ENCODE measurements around the gene CARD11. TPM values are rescaled to one million over a fixed set of nuclear protein-coding genes. Genes with fewer than 3 reads are reported as not detected.

CARD11 gene
- total RNA-seq, 1 experiment from 2014 or later = 0.82 TPM

DNA sequence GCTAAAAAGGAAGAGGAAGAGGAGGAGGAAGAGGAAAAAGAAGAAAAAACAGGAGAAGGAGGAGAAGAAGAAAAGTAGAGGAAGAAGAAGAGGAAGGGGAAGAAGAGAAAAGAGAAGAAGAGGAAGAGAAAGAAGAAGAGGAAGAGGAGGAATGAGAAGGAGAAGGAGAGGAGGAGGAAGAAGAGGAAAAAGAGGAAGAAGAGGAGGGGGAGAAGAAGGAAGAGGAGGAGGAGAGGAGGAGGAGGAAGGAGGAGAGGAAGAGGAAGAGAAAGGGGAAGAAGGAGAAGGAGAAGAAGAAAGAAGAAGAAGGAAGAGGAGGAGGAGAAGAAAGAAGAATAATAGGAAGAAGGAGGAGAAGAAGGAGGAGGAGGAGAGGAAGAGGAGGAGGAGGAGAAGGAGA, 103.2 kb downstream of the CARD11 start:
- Histone ChIP-seq H3K4me1 (ENCODE audit: control insufficient read depth, insufficient read depth, low read length) (no peaks in the 10 kb centered on the region), H3K9me3 (ENCODE audit: control insufficient read depth, insufficient read depth, low read depth, low read length) (no peaks in the 10 kb centered on the region), H3K27me3 (ENCODE audit: control insufficient read depth, insufficient read depth, low read length) (peaks cover 26% of the 10 kb centered on the region), H3K4me3 (ENCODE audit: low read depth in 2 of 2, low read length in 2 of 2) (no peak overlapping the region), H3K36me3 (ENCODE audit: control insufficient read depth, insufficient read depth, low read length) (no peaks in the 10 kb centered on the region), H3K27ac (ENCODE audit: low read length) (no peak overlapping the region)
- POLR2A ChIA-PET = no interaction called here
- in situ Hi-C loops (cut with HindIII; ENCODE audit: low pct_unique_long_range_greater_than_20kb, low sequenced_read_pairs) = no loop called here
- intact Hi-C loops (cut with micrococcal nuclease; ENCODE audit: unreplicated experiment) = no loop called here
- CTCF ChIA-PET = no interaction called here
- BruUV-seq (replicated peaks) = no TSS peak
- ATAC-seq (no peak), DNase-seq (ENCODE audit: low read depth, low spot score) (no peak)
- TF ChIP-seq TCF7L2 (IDR thresholded peaks at IDR 0.05; ENCODE audit: low read depth, low read length) (no peak), CTCF (IDR thresholded peaks at IDR 0.05) (no peak), POLR2AphosphoS5 (IDR thresholded peaks at IDR 0.05; ENCODE audit: low read depth, low read length) (no peak), REST (IDR thresholded peaks at IDR 0.05; ENCODE audit: insufficient read depth in 1 of 2, low read depth in 2 of 2, low read length in 1 of 2) (no peak), SIN3A (IDR thresholded peaks at IDR 0.05; ENCODE audit: borderline replicate concordance, insufficient read depth, low read depth, low read length) (no peak)

- no peak for ATAC-seq
- intact Hi-C loops (cut with micrococcal nuclease; ENCODE audit: unreplicated experiment) = no loop called here
- POLR2A ChIA-PET = no interaction called here
Measured at GRCh38 chr7:2939193-2939885, 104.3 kb downstream of the CARD11 start.

More at GRCh38 chr7:2939193-2939885, 104.3 kb downstream of the CARD11 start:
- Histone ChIP-seq H3K9me3 (ENCODE audit: control insufficient read depth, insufficient read depth, low read depth, low read length) (no peaks in the 10 kb centered on the region), H3K27me3 (ENCODE audit: control insufficient read depth, insufficient read depth, low read length) (peaks cover 26% of the 10 kb centered on the region), H3K27ac (ENCODE audit: low read length) (no peak overlapping the region), H3K4me1 (ENCODE audit: control insufficient read depth, insufficient read depth, low read length) (no peaks in the 10 kb centered on the region), H3K4me3 (ENCODE audit: low read depth in 2 of 2, low read length in 2 of 2) (no peak overlapping the region), H3K36me3 (ENCODE audit: control insufficient read depth, insufficient read depth, low read length) (no peaks in the 10 kb centered on the region)
- DNase-seq (ENCODE audit: low read depth, low spot score) = no peak
- in situ Hi-C loops (cut with HindIII; ENCODE audit: low pct_unique_long_range_greater_than_20kb, low sequenced_read_pairs) = no loop called here
- CTCF ChIA-PET = interaction anchor here (1.0 kb wide), 1 partner anchor 90 kb away, joined by 3 read pairs; no protein-coding TSS in a partner anchor
- TF ChIP-seq SIN3A (IDR thresholded peaks at IDR 0.05; ENCODE audit: borderline replicate concordance, insufficient read depth, low read depth, low read length) (no peak), CTCF (IDR thresholded peaks at IDR 0.05) (no peak), POLR2AphosphoS5 (IDR thresholded peaks at IDR 0.05; ENCODE audit: low read depth, low read length) (no peak), TCF7L2 (IDR thresholded peaks at IDR 0.05; ENCODE audit: low read depth, low read length) (no peak), REST (IDR thresholded peaks at IDR 0.05; ENCODE audit: insufficient read depth in 1 of 2, low read depth in 2 of 2, low read length in 1 of 2) (no peak)
- no TSS peak for BruUV-seq (replicated peaks)
